Mucosa of stomach (tissue), 1 donor: Measurements from ENCODE around the gene GNAZ.

Experiments used
- H3K27me3 ChIP-seq: one replicate; pipeline ENCODE4 v1.7.0; 2013; ENCODE audit warnings: mild to moderate bottlenecking, low read length; ENCODE audit not compliant: control insufficient read depth, insufficient read depth
- H3K36me3 ChIP-seq: one replicate; pipeline ENCODE4 v1.7.0; 2013; ENCODE audit warnings: low read length; ENCODE audit not compliant: control insufficient read depth, insufficient read depth
- H3K4me1 ChIP-seq: one replicate; pipeline ENCODE4 v1.7.0; 2013; ENCODE audit warnings: mild to moderate bottlenecking, low read length; ENCODE audit not compliant: control insufficient read depth, insufficient read depth
- H3K4me3 ChIP-seq: one replicate; pipeline ENCODE4 v1.7.0; 2013; ENCODE audit warnings: low read length
- H3K9ac ChIP-seq: one replicate; pipeline ENCODE4 v1.7.0; 2013; ENCODE audit warnings: mild to moderate bottlenecking, low read length, moderate library complexity
- H3K9me3 ChIP-seq: one replicate; pipeline ENCODE4 v1.7.0; 2013; ENCODE audit warnings: mild to moderate bottlenecking, low read length, moderate library complexity; ENCODE audit not compliant: control insufficient read depth
- donor health status: Pancreatic carcinoma.

GNAZ gene

GRCh38 chr22:23119494-23120414, 49.4 kb downstream of the GNAZ start:
- Histone ChIP-seq H3K9ac (no peak overlapping the region), H3K4me3 (no peak overlapping the region), H3K27me3 (no peaks in the 10 kb centered on the region), H3K9me3 (no peaks in the 10 kb centered on the region), H3K4me1 (no peaks in the 10 kb centered on the region), H3K36me3 (no peaks in the 10 kb centered on the region)

DNA sequence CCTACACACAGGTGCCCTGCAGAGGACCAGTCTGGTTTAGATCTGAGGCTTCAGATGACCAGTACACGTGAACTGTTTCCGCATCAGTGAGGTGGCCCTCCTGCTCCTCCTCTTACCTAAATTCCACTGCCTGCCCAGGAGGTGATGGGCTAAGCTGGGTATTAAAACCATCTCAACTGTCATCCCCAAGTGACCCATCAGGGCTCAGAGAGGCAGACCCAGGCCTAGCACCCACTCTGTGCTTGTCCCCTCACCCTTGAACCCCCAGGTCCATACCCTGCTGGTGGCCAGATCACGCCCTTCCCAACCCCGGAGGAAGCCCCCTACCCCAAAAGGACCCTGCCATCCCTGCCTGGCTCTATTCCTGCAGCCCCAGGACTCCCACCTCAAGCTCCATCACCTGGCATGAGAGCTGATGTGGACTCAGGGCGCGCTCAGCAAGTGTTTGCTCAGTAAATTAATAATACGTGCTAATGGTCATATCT, 50.1 kb downstream of the GNAZ start:
- Histone ChIP-seq H3K4me1 (no peaks in the 10 kb centered on the region), H3K9ac (no peak overlapping the region), H3K36me3 (no peaks in the 10 kb centered on the region)

GRCh38 chr22:23121000-23121421, 50.7 kb downstream of the GNAZ start:
- Histone ChIP-seq H3K36me3 (no peaks in the 10 kb centered on the region), H3K4me1 (no peaks in the 10 kb centered on the region), H3K9ac (no peak overlapping the region)

More for the DNA sequence above, 50.1 kb downstream of the GNAZ start:
- no peaks in the 10 kb centered on the region for H3K27me3 ChIP-seq
- no peaks in the 10 kb centered on the region for H3K9me3 ChIP-seq
- H3K4me3 ChIP-seq, result no peak overlapping the region

DNA sequence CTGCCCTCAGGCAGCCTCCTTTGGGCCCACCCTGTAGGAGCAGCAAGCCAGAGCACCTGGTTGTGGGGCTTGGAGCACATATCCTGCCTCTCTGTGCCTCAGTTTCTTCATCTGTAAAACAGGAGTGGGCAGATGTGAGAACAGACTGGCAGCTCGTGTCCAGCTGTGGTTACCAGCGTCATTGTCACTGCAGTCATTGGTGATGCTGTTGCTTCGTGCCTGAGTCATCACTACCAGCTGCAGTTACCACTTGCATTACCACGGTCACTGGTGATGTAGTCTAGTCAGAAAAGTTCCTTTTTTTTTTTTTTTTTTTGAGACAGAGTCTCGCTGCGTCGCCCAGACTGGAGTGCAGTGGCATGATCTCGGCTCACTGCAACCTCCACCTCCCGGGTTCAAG, 51.1 kb downstream of the GNAZ start:
- Histone ChIP-seq H3K9ac (no peak overlapping the region), H3K27me3 (no peaks in the 10 kb centered on the region), H3K4me1 (no peaks in the 10 kb centered on the region), H3K36me3 (no peaks in the 10 kb centered on the region), H3K9me3 (no peaks in the 10 kb centered on the region), H3K4me3 (no peak overlapping the region)

More at GRCh38 chr22:23121000-23121421, 50.7 kb downstream of the GNAZ start:
- Histone ChIP-seq H3K9me3 (no peaks in the 10 kb centered on the region), H3K4me3 (no peak overlapping the region), H3K27me3 (no peaks in the 10 kb centered on the region)

DNA sequence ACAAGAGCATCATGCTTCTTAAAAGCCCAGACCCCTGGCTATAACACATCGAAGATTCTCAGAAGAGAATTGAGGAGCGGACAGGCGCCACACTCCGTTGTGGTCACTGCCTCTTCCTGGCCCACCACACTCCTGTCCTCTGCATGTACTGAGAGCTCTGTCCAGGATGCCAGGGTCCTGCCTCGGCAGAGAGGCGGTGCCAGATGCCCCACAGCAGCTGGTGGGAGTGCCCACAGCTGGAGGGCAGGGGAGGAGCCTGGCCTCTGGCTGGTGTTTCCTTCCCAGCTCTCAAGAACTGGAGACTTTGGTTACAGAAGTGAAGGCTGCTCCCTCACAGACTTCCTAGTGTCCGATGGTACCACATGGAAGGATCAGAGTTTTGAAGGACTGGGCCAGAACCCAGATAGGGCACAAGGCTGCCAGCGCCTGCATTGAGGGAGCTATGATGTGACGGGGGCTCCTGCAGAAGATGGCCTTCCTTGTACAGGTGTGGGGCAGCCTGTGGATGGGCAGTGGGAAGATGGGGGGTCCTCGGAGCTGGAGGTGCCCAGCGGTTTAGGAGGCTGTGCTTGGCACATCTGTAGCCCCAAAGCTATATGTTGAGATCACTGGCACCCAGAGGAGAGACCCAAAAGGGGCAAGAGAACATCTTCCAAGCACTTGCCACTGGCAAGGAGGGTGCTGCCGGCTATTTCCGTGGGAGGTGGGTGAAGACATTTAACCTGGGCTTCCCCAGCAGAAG, 52.1 kb downstream of the GNAZ start:
- no peaks in the 10 kb centered on the region for H3K4me1 ChIP-seq
- H3K9me3 ChIP-seq, result no peaks in the 10 kb centered on the region
- H3K4me3 ChIP-seq, result no peak overlapping the region
- H3K27me3 ChIP-seq, result no peaks in the 10 kb centered on the region
- no peak overlapping the region for H3K9ac ChIP-seq
- no peaks in the 10 kb centered on the region for H3K36me3 ChIP-seq

- no peaks in the 10 kb centered on the region for H3K36me3 ChIP-seq
- H3K4me1 ChIP-seq, result peaks cover 3% of the 10 kb centered on the region
- no peak overlapping the region for H3K4me3 ChIP-seq
- no peaks in the 10 kb centered on the region for H3K9me3 ChIP-seq
- H3K27me3 ChIP-seq, result no peaks in the 10 kb centered on the region
- no peak overlapping the region for H3K9ac ChIP-seq
Measured at GRCh38 chr22:23122992-23123803, 52.9 kb downstream of the GNAZ start.

DNA sequence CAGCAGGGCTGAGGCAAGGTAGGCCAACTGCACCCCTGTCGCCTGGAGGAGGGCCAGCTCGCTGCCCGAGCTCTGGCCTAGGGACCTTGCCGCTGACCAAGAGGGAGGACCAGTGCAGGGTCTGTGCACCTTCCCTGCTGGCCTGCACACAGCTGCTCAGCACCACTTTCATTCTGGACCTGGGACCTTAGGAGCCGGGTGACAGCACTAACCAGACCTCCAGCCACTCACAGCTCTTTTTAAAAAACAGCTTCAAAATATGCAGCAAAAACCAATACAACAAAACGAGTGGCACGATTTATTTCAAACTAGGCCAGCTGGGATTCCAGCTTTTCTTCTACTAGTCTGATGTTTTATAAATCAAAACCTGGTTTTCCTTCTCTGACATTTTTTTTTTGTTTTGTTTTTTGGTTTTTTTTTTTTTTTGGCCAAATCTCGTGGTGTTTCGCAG, 53.5 kb downstream of the GNAZ start:
- no peak overlapping the region for H3K4me3 ChIP-seq
- H3K27me3 ChIP-seq, result no peaks in the 10 kb centered on the region
- H3K36me3 ChIP-seq, result no peaks in the 10 kb centered on the region
- H3K9ac ChIP-seq, result no peak overlapping the region
- peaks cover 6% of the 10 kb centered on the region for H3K4me1 ChIP-seq
- no peaks in the 10 kb centered on the region for H3K9me3 ChIP-seq

DNA sequence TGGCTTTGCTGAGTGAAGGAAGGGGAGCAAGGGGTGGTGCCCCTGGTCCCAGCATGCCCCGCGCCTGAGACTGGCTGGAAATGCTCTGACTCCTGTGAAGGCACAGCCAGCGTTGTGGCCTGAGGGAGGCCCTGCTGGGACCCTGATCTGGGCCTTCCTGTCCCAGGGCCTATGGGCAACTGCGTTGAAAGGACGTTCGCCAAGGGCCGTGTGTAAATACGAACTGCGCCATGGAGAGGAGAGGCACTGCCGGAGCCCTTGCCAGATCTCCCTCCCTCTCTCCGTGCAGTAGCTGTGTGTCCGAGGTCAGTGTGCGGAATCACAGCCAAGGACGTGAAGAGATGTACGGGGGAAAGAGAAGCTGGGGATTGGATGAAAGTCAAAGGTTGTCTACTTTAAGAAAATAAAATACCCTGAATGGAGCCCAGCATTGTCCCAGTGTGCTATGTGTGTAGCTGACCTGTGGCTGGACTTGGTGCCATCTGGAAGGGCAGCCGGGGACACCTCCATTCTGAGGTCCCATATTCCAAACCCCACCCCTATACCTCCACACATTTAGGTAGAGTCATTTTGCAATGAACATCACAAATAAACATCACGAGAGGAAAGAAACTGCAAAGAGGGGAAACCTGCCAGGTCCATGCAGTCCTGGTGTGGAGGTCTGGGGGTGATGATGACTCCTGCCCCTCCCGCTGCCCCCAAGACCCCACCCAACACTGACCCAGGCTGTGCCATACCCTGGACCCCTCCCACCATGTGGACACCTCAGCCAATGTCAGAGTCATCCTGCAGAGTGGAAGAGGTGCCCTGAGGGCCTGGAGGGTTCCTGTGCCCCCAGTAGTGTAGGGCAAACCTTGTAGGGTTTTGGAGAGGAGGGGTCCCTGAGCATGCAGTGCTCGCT, 54.5 kb downstream of the GNAZ start:
- H3K27me3 ChIP-seq, result no peaks in the 10 kb centered on the region
- no peak overlapping the region for H3K9ac ChIP-seq
- no peaks in the 10 kb centered on the region for H3K36me3 ChIP-seq
- no peak overlapping the region for H3K4me3 ChIP-seq
- peaks cover 6% of the 10 kb centered on the region for H3K4me1 ChIP-seq
- no peaks in the 10 kb centered on the region for H3K9me3 ChIP-seq

GRCh38 chr22:23125512-23126103, 55.3 kb downstream of the GNAZ start:
- H3K27me3 ChIP-seq, result no peaks in the 10 kb centered on the region
- H3K36me3 ChIP-seq, result no peaks in the 10 kb centered on the region
- peaks cover 6% of the 10 kb centered on the region for H3K4me1 ChIP-seq
- no peaks in the 10 kb centered on the region for H3K9me3 ChIP-seq
- no peak overlapping the region for H3K9ac ChIP-seq
- no peak overlapping the region for H3K4me3 ChIP-seq

DNA sequence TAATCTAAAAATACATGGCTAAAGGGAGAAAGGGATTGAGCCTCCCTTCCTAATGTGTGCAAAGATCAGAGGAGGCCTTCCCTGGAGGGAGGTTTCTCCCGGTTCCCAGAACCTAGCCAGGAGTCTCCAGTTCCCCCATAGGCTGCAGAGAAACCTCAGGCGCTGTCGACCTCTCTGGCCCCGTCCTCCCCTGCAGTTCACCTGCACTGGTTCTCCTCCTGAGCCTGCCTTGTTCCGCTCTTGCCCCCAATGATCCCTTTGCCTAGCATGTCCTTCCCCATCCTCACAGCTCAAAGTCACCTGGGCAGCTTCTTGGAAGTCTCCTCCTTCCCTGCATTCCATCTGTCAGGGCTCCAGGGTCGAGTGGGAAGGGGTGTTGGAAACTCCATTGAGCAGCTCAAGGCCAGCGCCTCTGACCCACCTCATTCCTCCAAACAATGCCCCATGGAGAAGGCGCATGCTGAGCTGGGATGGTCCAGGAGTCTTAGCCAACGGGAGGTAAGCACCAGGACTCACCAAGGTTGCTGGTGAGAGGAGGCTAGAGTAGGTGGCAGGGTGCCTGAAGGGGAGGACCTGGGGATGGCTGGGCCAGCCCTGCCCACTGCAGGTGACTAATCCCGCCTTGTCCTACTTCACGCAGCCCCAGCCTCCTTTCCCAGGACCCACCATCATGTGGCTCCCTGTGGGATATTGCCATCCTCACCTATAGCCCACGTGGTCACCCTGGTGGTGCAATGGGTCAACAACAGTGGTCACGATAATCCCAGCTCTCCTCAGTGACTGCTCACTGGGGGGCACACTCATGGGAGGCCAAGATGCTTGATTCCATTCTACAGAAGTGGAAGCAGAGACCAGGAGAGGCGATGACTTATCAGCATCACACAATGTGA, 56.1 kb downstream of the GNAZ start:
- Histone ChIP-seq H3K4me3 (no peak overlapping the region), H3K27me3 (no peaks in the 10 kb centered on the region), H3K9me3 (no peaks in the 10 kb centered on the region), H3K36me3 (no peaks in the 10 kb centered on the region), H3K9ac (no peak overlapping the region), H3K4me1 (peaks cover 6% of the 10 kb centered on the region)
